Keratinocyte (primary cell): ENCODE measurements around the gene TAX1BP3. TPM values are rescaled to one million over a fixed set of nuclear protein-coding genes. Genes with fewer than 3 reads are reported as not detected.

Experiments
- DNase-seq: peaks from one replicate; pipeline ENCODE4 v3.0.0-alpha.2; 2011; ENCODE audit warnings: low read depth, missing footprints, low spot score
- FAIRE-seq: peaks from 2 replicates; lab custom pipeline; 2011; peaks lifted over from hg19 to GRCh38; lab: Jason Lieb, UNC
- H2AFZ ChIP-seq: 2 replicates; pipeline ENCODE4 v1.6.0; 2012; ENCODE audit warnings: low read length, control low read depth, inconsistent platforms; ENCODE audit not compliant: control insufficient read depth
- H3K27ac ChIP-seq: 2 replicates; pipeline ENCODE4 v1.5.1; 2011; ENCODE audit warnings: low read length; ENCODE audit not compliant: control insufficient read depth, insufficient read depth
- H3K27me3 ChIP-seq: 3 replicates; pipeline ENCODE4 v1.6.0; 2011; ENCODE audit warnings: low read length; ENCODE audit not compliant: control insufficient read depth, insufficient read depth; ENCODE audit errors: extremely low read depth
- H3K36me3 ChIP-seq, 2 experiments: 2 replicates in 1 of 2; 3 replicates in 1 of 2; pipeline ENCODE4 v1.5.1; 2011; ENCODE audit warnings: low read length in 2 of 2, mild to moderate bottlenecking in 1 of 2; ENCODE audit not compliant: control insufficient read depth in 2 of 2, insufficient read depth in 2 of 2; ENCODE audit errors: extremely low read depth in 1 of 2
- H3K4me1 ChIP-seq: 3 replicates; pipeline ENCODE4 v1.5.1; 2011; ENCODE audit warnings: low read length; ENCODE audit not compliant: control insufficient read depth, insufficient read depth; ENCODE audit errors: extremely low read depth
- H3K4me2 ChIP-seq: 3 replicates; pipeline ENCODE4 v1.6.0; 2011; ENCODE audit warnings: low read depth, low read length; ENCODE audit not compliant: control insufficient read depth, insufficient read depth; ENCODE audit errors: extremely low read depth
- H3K4me3 ChIP-seq, 3 experiments: fragments of 200-600 bp in 1 of 3; sonication (generic) in 1 of 3; 2 replicates in 2 of 3; 3 replicates in 1 of 3; pipeline ENCODE4 v1.5.1; 2011 to 2016; ENCODE audit warnings: low read length in 3 of 3, mild to moderate bottlenecking in 3 of 3, control low read depth in 2 of 3, inconsistent platforms in 1 of 3, low read depth in 1 of 3, mixed read lengths in 1 of 3, mixed run types in 1 of 3, moderate library complexity in 1 of 3; ENCODE audit not compliant: control insufficient read depth in 2 of 3, insufficient read depth in 2 of 3; ENCODE audit errors: extremely low read depth in 1 of 3
- H3K79me2 ChIP-seq: 2 replicates; pipeline ENCODE4 v1.6.0; 2012; ENCODE audit warnings: low read length; ENCODE audit not compliant: control insufficient read depth, insufficient read depth
- H3K9ac ChIP-seq: 3 replicates; pipeline ENCODE4 v1.6.0; 2011; ENCODE audit warnings: low read length; ENCODE audit not compliant: control insufficient read depth, insufficient read depth; ENCODE audit errors: extremely low read depth
- H3K9me1 ChIP-seq: 3 replicates; pipeline ENCODE4 v1.6.0; 2011; ENCODE audit warnings: low read length; ENCODE audit not compliant: control insufficient read depth, insufficient read depth; ENCODE audit errors: extremely low read depth
- H3K9me3 ChIP-seq: 2 replicates; pipeline ENCODE4 v1.5.1; 2012; ENCODE audit warnings: low read depth, low read length; ENCODE audit not compliant: control insufficient read depth
- H4K20me1 ChIP-seq: 3 replicates; pipeline ENCODE4 v1.6.0; 2011; ENCODE audit warnings: low read length; ENCODE audit not compliant: control insufficient read depth, insufficient read depth; ENCODE audit errors: extremely low read depth
- EZH2 ChIP-seq: IDR thresholded peaks from one replicate; pipeline ENCODE4 v1.6.1; 2012; ENCODE audit warnings: inconsistent platforms, mild to moderate bottlenecking, low read length, moderate library complexity
- dilution Hi-C: fragments of 300-500 bp; cut with MboI; formaldehyde crosslinking; loops from one replicate; pipeline ENCODE4 v1.7.0; 2020; ENCODE audit warnings: low sequenced_read_pairs; ENCODE audit not compliant: extremely low pct_ligation_motif_present
- polyA plus RNA-seq, 5 experiments: library from polyadenylated mRNA; depleted of rRNA in 3 of 5; stranded (reverse) in 3 of 5; stranded (forward) in 1 of 5; unstranded in 1 of 5; fragments of >200 nt; gene quantifications; 1 replicate in 1 of 5; 2 replicates in 3 of 5; 3 replicates in 1 of 5; pipeline versions ENCODE4 v1.2.1 to v1.2.3, GENCODE V29; 2011 to 2012; ENCODE audit warnings: missing spikeins in 2 of 5, low read depth in 1 of 5, low replicate concordance in 1 of 5
- TF ChIP-seq, protein P1 (sequence below), 3 experiments: IDR thresholded peaks in 1 of 3; conservative IDR thresholded peaks in 1 of 3; optimal IDR thresholded peaks in 1 of 3; 2 replicates in 2 of 3; 3 replicates in 1 of 3; pipeline versions ENCODE3 to v1.5.1; 2011; ENCODE audit warnings: low read length in 3 of 3, mild to moderate bottlenecking in 3 of 3, moderate library complexity in 2 of 3, control low read depth in 1 of 3, inconsistent platforms in 1 of 3; ENCODE audit not compliant: insufficient read depth in 2 of 3; ENCODE audit errors: extremely low read depth in 1 of 3

Gene TAX1BP3
- polyA plus RNA-seq, 1 donor (not counting 4 experiments of a cell fraction or from before 2014, with no cell fraction given) = 126 TPM

DNA sequence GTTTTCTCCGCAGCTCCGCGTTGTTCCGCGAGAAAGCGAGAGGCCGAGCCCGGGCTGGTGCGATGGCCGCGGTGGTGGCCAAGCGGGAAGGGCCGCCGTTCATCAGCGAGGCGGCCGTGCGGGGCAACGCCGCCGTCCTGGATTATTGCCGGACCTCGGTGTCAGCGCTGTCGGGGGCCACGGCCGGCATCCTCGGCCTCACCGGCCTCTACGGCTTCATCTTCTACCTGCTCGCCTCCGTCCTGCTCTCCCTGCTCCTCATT lies 638 bp upstream of the TAX1BP3 start:
- Histone ChIP-seq H3K36me3 (peaks cover 11 to 27% of the 10 kb centered on the region in 2 experiments), H3K4me3 (peak overlapping the region; percentile 96 to 99 (median 98)), H3K9ac (peak overlapping the region; percentile 96), H3K79me2 (peaks cover 50% of the 10 kb centered on the region), H2AFZ (peak overlapping the region; percentile 83), H3K9me3 (no peaks in the 10 kb centered on the region), H3K27ac (peak overlapping the region; percentile 83), H3K4me2 (peak overlapping the region; percentile 98), H3K27me3 (no peaks in the 10 kb centered on the region), H4K20me1 (peaks cover 12% of the 10 kb centered on the region), H3K4me1 (peaks cover 30% of the 10 kb centered on the region), H3K9me1 (peaks cover 5% of the 10 kb centered on the region)
- DNase-seq = no peak
- FAIRE-seq = no peak
- dilution Hi-C loops = no loop called here
- TF ChIP-seq EZH2 = no peak
- TF ChIP-seq, protein P1, sequence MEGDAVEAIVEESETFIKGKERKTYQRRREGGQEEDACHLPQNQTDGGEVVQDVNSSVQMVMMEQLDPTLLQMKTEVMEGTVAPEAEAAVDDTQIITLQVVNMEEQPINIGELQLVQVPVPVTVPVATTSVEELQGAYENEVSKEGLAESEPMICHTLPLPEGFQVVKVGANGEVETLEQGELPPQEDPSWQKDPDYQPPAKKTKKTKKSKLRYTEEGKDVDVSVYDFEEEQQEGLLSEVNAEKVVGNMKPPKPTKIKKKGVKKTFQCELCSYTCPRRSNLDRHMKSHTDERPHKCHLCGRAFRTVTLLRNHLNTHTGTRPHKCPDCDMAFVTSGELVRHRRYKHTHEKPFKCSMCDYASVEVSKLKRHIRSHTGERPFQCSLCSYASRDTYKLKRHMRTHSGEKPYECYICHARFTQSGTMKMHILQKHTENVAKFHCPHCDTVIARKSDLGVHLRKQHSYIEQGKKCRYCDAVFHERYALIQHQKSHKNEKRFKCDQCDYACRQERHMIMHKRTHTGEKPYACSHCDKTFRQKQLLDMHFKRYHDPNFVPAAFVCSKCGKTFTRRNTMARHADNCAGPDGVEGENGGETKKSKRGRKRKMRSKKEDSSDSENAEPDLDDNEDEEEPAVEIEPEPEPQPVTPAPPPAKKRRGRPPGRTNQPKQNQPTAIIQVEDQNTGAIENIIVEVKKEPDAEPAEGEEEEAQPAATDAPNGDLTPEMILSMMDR (optimal IDR thresholded peaks at IDR 0.05 in 1 of 3, IDR thresholded peaks at IDR 0.05 in 1 of 3, conservative IDR thresholded peaks at IDR 0.05 in 1 of 3; ENCODE audit: extremely low read depth in 1 of 3, insufficient read depth in 2 of 3, low read length in 3 of 3) = no peak

DNA sequence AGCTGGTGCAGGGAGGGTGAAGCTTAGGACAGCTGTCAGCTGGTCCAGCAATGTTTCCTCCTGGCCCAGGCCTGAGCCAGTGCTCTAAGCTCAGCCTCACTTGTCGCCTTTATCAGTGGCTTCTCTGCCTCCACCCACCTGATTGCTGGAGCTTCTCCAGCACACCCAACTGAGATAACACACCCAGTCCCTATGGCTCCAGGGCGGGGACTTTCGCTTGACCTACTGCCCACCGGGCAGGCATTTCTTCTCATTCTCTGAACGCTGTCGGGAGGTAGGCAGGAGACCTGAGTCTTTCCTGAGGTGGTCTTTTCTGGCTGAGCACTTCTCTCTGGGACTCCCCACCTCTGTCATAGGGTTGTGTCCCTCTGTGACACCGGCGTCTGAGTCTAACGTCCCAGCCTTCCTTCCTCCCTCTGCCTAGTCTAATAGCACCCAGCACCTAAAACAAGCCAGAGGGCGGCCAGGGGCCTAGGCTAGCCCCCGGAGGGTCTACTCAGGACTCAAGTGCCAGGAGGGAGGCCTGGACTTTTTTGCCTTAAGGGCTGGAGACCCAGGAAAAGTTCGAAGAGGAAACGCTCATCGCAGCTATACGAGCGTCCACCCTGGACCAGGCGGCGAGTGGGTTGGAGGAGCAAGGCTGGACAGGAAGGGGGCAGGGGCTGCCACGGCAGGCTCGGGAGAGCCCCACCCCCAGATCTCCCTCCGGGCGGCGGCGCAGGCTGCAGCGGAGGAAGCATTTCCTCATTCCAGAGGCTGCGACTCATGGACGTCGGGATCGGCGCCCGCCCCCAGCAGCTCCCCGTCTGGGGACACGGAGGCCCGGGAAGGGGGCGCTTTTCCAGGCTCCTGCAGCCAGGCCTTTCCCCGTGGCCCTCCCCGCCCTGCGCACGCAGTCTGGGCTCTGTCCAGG lies 756 bp downstream of the TAX1BP3 start:
- Histone ChIP-seq H3K4me2 (peak overlapping the region; percentile 100), H3K9ac (peak overlapping the region; percentile 96), H3K79me2 (peaks cover 50% of the 10 kb centered on the region), H3K9me1 (peaks cover 5% of the 10 kb centered on the region), H3K36me3 (peaks cover 21 to 31% of the 10 kb centered on the region in 2 experiments), H4K20me1 (peaks cover 12% of the 10 kb centered on the region), H3K4me1 (peaks cover 30% of the 10 kb centered on the region), H3K4me3 (peak overlapping the region; percentile 96 to 99 (median 98)), H2AFZ (no peak overlapping the region), H3K27ac (peak overlapping the region; percentile 88), H3K27me3 (no peaks in the 10 kb centered on the region), H3K9me3 (no peaks in the 10 kb centered on the region)
- TF ChIP-seq EZH2 = no peak
- TF ChIP-seq, protein P1 (optimal IDR thresholded peaks at IDR 0.05 in 1 of 3, IDR thresholded peaks at IDR 0.05 in 1 of 3, conservative IDR thresholded peaks at IDR 0.05 in 1 of 3; ENCODE audit: extremely low read depth in 1 of 3, insufficient read depth in 2 of 3, low read length in 3 of 3) = peak in 1 of 3 experiments; percentile 29
- DNase-seq (no peak), FAIRE-seq (peak; percentile 29)
- dilution Hi-C loops = no loop called here
